ENCODE results near the gene GRIK4.

GRIK4 gene

DNA sequence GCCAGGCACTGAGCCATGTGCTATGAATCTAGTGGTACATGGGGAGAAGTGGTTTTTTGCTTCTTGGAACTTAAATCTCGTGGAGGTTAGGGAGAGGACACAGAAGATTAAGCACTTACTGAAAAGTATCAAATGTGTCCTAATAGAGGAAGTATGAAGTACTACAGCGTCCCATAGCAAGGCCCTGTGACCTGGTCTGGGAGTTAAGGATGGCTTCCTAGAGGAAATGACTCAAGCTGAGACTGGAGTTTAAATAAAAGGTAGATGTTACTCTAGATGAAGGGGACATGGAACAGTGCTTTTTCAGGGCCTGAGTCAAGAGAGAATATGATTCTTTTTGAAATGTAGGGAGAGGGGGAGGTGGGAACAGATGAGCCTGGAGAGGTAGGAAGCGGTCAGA is 202.9 kb downstream of the GRIK4 start:
- no peak for DNase-seq

DNA sequence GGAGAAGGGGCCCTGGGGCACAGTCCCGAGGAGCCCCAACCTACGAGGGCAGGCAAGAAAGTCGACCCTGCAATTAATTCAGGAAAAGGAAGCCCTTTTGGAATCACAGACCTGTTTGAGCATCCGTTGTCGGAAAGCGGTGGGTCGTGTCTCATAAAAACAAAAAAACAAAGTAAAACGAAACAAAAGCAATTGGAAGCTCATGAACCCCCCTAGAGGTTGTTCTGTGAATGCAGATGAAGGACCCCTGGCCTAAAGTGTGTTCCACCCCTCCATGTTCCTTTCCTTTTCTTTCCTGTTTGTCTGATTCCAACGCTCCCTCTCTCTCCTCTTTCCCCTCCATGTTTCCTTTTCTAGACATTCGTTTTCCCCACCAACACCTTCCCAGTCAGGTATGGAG is 203.7 kb downstream of the GRIK4 start:
- no peak for DNase-seq

DNA sequence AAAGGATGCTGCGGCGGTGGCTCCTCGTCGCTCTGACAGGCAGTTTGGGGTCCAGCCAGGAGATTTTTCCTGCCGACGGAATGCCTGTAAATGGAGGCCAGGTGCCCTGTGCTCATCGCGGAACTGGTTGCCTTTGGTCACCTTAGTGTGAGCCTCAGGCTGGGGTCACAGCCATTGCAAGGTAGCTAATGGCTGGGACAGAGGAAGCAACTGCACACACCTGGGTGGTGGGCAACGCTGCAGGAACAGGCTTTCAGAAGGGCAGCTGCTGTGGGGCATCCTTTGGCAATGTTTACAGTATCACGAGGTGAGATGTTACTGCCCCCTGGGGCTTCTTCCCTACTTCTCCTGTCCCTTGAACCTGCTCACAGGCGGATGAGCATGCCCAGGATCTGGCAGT is 205.5 kb downstream of the GRIK4 start:
- no peak for DNase-seq

DNA sequence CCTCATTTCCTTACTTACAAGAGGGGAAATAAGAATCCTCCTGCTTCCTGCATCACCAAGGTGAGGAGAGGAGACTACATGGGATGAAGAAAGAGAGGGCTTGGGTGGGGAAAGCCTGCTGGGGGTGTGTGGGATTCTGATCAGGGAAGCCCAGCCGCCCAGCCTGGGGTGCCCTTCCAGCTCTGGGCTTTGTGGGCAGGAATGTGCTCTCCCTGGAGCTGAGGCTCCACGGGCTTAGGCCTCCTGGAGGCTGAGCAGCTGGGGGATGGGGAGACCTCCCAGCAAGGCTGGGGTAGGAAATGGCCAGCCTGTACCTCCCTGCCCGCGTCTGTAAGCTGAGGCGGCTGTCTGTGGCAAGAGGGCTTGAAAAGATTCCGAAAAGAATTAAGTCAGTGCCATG is 206.1 kb downstream of the GRIK4 start:
- no peak for DNase-seq

DNA sequence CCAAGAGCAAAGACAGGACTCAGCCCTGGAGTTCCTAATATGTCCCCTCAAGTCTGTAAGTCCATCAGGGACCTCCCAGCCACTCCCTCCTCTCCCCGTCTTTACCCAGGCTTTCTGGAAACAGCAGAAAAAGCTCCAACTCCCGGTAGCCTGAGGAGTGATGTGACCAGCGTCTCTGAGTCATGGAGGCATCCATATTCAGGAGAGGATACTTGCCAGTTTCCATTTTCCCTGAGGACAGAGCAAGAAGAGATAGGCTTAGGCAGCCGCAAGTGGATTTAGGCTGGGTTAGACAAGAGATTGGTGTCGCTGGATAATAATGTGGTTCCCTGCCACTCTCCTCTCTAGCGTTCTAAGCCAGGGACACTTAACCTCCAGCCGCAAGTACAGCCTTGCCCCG is 206.6 kb downstream of the GRIK4 start:
- DNase-seq, result no peak

DNA sequence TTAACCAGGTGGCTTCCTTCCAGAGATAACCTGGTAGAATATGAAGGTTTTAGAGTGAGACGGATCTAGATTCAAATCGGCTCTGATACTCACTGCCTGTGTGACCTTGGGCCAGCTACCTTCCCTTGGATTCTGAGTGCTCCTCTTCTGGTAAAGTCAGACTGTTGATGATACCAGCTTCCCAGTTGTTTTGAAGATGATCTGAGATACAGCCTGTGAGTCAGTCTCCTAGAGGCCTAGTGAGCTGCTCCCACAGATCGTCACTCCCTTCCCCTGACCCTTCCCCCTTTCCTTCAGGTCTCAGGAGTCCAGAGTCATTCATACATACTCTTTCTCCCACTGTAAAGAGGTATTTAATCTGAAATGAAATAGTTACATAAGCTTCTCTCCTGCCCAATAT is 207.8 kb downstream of the GRIK4 start:
- no peak for DNase-seq

DNA sequence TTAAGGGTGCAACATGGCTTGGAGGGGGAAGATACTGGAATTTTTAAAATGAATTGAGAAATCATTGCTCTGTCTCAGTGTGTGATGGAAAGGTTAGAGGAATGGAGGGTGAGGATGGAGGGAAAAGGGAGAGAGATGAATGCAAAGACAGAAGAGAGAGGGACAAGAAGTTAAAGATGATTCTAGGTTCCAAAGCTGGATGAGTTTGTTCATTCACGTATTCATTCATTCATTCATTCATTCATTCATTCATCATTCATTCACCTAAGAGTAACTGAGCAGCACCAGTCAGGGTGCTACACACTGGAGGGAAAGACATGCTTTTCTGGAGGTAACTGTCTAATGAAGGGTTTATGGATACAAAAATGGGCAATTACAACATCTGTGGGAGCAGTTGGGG is 209.2 kb downstream of the GRIK4 start:
- DNase-seq, result no peak

DNA sequence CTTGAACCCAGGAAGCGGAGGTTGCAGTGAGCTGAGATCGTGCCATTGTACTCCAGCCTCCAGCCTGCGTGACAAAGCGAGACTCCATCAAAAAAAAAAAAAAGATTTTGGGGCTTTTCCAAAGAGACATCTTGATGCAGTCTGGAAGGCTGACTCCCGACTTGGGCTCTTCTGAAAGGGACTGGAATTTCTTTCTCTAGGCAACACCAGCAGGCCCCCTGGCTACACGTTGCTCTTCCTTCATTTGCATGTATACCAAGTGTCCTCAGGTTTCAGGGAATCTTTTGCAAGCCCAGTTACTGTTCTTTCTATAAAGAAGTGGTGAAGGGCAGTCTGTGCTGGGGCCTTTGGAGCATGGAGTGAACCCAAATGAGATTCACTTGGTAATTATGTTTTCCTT is 211.0 kb downstream of the GRIK4 start:
- no peak for DNase-seq

DNA sequence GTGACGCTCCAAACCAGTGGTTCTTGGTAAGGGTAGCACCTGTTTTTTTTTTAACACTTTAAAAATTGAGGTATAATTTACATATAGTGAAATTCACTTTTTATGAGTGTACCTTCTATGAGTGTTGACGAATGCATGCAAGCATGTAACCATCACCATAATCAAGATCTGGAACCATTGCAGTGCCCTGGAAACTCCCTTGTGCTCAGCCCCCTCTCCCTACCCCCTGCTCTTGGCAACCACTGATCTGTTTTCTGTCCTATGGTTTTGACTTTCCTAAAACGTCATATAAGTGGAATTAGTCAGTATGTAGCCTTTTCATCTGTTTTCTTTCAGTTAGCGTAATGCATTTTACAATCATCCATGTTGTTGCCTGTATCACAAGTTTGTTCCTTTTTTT is 212.2 kb downstream of the GRIK4 start:
- no peak for DNase-seq

DNA sequence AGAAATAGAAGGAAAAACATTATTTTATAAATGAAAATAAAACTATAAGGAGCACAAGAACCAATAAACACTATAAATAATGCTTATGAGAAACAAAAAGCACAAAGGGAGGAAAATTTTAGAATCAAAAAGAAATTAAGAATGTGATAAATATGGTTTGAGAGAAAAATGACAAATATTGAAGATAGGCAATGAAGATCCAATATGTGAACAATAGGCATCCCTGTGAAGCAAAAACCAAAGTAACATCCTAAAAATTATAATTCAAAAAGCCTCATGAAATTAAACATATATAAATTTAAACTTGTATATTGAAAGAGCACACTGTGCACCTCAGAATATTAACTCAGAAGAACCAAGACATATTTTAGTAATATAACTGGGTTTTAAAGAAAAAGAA is 216.2 kb downstream of the GRIK4 start:
- DNase-seq, result no peak

DNA sequence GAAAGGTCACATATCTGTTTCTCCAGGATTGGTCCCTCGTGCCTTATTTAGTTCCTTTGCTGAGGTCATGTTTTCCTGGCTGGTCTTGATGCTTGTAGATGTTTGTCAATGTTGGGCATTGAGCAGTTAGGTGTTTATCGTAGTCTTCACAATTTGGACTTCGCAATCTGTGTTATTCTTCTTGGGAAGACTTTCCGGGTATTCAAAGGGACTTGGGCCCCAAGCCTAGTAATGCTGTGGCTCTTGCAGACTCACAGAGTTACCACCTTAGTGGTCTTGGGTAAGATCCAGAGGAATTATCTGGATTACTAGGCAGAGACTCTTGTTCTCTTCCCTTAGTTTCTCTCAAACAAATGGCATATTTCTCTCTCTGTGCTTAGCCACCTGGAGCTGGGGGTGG is 223.5 kb downstream of the GRIK4 start:
- DNase-seq, result no peak

DNA sequence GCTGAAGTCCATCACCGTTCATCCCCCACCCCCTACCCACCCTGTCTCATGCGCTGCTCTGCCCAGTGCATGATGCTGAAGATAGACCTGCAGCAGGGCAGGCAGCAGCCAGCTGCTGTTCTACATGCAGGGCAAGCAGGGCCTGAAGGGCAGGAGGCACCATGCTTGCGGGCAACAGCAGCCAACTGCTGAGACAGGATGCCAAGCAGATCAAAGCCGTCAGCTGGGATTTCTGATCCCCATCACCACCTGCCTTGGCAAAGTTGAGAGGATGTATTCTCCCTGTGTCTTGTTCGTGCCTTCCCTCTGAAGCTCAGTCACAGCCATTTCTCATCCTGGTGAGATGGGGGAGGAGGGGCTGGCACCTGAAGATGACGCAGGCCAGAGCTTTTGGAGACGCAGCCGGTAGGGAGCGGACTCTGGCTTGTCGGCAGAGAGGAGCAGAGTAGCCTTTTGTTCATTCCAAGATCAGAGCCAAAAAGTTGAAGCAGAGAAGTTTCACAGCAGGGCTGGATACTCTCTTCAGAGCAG is 227.0 kb downstream of the GRIK4 start:
- DNase-seq, result no peak

DNA sequence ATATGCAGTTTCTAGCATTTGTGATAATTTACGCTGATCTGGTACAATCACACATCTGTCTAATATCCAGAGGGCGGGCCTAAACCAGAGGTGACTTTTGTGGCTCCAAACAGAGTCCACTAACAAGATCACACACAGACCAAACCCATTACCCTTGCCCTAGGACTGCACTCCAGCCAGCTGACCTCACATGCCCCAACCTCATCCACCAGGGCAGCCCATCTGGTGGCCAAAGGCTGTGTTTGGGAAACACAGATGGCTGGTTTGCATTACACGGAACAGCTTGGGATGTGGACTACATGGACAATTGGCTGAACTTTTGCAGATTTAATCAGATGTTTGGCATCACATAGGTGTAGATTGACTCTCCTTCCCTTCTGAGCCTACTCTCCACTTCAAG is 228.2 kb downstream of the GRIK4 start:
- DNase-seq, result no peak

DNA sequence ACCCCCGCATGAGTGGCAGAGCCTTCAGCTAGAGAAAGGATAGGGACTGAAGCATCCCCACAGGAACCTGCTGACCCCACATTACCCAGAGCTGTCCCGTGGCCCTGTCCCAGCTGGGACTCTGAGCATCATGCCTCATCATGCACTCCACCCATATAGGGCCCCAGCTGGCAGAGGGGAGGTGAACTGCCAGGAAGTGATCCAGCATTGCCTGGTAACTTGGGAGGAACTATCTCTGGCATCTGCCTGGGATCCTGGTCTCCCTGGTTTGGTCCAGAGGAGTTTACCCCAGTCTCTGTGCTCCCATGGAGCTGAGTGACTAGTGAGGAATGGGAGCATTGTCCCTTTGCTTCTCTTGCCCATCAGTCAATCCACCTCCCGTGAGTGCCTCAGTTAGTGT is 228.8 kb downstream of the GRIK4 start:
- no peak for DNase-seq

DNA sequence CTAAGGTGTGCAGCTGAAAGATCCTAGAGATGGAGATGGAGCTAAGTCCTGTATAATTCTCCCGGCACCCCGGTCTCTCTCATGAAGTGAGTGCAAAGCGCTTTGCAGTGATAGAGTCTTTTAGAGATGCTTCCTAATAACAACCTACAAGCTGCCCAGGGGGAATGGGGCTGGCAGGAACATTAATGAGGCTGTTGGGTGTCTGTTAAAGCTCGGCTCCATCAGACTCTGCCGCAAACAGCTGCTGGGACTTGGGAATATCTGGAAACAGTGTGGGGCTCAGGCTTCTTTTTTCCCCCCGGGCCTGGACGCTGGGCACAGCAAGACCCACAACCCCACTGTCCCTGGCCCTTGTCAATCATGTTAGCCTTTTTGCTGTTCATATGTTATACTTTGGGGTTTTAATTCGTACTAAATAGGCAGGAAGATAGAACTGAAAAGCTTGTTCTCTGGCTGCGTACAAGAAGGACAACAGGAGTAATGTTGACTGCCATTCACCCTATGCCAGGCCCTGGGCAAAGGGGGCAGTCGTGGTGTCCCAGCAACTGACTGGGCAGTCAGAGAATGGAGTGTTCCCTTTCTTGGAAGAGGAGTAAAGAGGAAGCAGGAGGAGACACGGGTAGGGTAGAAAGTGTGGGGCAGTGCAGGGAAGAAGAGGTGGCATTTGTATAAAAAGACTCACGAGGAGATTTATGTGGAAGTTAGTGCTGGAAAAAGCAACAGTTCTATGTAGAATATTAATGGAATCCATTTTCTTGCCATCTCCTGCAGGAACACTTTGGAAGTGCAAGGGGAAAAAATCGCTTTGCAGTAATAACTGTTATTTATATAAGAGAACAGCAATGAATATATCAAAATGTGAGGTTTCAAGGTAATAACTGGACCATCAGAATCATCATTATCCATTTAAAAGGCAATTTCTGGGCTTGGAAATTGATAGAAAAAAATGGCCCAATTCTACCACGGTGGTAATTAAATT is 232.8 kb downstream of the GRIK4 start:
- DNase-seq, result no peak

DNA sequence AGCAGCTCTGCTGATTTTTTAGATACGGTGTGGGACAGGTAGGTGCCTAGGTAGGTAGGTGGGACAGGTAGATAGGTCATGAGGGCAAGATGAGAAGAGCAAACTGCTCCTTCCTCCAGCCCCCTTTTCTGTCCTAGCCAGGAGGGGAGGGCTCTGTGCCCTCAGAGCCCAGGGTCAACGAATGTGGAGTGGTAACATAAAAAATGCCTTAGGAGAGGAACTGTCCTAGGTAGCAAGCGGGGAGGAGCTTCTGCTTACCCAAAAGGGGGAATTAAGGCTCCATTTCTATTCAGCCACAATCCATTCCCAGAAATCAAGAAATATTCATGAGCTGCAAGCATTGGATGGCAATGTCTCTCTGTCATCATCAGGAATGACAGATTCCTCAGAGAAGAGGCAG is 234.8 kb downstream of the GRIK4 start:
- no peak for DNase-seq

DNA sequence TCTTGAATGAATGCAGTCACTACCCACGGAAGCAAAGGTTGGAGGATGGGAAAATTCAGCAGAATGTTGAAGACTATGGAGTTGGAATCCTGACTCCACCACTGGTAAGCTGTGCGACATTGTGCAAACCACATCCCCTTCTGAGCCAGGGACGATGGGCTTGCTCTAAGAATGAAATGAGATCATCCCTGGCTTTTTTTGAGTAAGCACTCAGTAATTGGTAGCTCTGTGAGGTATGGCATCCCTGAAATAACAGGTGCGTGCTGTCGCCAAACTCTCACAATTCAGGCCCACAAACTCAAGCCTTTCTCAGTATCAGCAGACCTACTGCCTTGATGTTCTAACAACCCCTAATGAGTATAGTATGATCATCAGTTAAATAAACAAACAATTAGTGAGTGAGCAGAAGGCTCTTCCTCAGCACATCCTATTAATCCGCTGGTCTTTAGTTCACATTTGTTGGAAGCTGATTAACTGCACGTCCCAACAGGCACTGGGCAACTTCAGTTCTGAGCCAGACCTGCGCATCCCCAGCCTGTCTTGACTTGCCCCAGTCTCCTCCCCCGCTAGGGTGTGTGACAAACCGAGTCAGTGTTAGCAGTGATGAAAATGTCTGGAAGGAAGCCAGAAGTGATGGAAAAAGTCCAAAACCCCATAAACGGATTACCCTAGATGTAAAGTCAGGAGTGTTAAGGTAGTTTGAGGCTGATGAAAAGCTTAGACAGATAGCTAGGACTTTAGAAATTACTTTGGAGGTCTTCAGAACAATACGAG is 235.5 kb downstream of the GRIK4 start:
- DNase-seq, result no peak

DNA sequence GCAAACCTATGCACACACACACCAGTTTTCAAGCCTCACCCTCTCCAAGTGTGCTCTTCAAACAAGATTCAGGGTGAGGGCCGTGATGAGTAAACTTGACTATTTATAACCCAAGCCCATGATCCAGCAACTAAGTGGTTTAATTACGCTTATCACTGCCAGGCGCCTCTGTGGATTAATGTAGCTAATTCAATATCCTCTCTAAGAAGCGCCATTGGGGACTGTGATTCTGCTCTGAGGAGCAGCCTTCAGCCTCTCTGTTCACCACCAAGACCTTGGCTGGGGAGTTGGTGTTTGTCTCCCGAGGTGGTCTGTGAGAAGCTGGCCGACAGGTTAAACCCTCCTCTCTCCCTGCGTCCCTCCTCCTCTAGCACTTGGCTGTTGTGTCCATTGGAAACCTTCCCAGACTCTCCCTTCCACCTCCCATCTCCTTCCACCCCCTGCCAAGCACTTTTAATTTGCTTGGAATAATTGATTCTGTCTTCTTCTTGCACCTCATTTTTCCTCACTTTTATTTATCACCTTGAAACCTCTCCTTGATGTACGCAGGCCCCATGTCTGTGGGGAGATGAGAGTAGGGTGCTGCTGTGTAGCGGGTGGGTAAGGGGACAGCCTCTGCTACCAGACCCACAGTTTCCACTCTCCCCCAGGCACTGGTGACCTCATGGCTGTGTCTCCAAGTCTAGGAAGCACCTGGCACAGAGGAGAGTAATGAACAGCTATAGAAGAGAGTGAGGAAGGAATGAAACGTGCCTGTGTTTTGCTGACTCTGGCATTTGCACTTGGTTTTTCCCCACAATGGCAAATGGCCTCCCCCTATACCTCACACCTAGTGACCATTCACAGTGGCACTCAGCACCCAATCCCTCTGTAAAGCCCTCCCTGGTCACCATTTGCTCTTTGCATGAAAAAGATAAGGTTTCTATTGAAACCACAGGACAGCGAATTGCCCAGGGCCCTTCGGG is 236.6 kb downstream of the GRIK4 start:
- no peak for DNase-seq

DNA sequence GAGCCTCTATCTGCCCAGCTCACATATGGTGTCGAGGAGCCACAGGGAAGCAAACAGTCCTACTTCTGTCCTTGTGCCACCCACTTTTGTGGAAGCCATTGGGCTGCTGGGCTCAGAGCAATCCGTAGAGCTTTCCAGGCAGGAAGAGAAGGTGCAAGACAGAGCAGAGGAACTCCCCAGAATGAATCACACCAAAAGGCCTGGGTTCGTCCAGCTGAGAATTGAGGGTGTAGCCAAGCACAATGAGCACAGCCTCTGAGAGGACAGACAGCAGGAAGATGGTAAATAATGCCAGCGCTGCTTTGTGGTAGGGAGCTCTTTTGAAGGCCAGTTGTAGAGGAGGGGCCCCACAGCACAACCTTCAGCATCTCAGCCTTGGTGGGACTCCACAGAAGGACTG is 237.8 kb downstream of the GRIK4 start:
- no peak for DNase-seq

DNA sequence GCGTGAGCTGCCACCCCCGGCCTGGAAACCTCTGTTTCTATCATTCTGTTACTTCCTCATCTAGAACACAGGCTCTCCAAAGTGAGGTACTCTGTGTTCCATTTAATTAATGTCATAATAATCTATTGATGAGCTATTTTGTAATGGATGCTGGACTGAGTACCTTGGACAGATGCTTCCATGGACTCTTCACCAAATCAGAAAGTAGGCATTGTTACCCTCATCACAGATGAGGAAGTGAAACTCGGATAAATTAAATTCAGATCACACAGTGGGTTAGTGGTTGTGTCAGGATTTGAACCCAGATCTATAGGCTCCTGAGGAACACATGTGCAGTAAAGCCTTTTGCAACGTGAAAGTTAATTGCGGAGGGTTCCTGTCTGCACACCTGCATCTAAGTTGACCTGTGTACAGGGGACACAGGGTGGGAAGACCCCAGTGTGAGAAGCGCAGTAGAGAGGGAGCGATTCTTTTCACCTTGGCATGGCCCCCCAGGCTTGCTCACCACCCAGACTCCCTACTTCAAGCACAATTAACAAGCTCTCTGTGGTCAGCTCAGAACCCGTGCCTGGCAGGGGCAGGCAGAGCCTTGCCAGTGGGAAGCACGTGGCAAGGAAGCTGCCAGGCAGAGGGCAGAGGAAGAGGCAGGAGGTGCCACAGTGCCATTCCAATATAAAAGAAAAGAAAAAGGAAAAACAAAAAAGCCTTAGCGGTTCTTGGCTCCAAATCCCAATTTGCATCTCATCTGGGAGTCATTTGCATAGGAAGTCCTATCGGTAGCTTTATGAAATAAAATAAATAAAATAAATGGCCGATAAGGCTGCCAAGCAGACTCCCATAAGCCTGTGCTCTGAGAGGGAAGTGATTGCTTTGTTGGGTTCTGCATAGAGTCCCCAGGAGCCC is 239.3 kb downstream of the GRIK4 start:
- DNase-seq, result no peak

DNA sequence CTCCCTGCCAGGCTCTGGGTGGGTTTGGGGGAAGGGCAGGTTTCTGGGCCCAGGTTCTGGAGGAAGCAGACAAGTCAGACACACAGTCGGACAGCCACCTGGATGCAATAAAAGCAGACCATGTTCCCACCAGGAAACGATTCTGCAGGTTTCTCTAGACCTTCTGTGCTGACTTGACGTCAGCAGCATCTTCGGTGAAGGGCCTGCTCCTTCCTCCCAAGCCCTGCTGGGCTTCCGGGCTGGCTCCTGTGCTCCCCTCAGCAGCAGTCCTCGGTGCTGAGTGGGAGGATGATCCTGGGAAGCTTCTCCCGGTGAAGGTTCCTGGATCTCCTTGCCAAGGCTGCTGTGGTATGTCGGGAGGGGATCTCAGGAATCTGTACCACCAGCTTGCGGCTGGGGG is 240.0 kb downstream of the GRIK4 start:
- no peak for DNase-seq

DNA sequence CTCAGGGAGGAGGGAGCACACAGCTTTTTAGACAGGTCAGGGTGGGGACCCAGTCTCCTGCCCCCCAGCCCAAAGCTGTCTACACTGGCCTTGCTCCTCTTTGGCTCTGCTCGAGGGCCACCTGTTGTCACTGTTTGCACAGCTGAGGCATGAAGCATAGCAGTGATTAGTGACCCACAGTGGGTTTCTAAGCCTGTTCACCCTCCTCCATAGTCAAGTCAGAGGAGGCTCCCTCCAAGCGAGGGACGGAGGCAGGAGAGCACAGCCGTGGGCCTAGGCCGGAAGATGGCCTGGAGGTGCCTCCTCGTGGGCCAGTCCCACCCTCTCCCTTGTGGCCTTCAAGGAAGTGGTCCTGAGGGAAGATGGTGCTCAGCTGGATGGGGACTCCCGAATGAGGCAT is 241.1 kb downstream of the GRIK4 start:
- DNase-seq, result no peak
